BLaER1 (cell line): Measurements from ENCODE around the gene MRRF.

Experiments
- H3K27ac ChIP-seq: shearing (Covaris generic); formaldehyde crosslinking; 2 replicates; pipeline ENCODE4 v1.8.1; 2022
- H3K27me3 ChIP-seq: shearing (Covaris generic); formaldehyde crosslinking; 2 replicates; pipeline ENCODE4 v1.8.1; 2022
- H3K36me3 ChIP-seq: shearing (Covaris generic); formaldehyde crosslinking; 2 replicates; pipeline ENCODE4 v1.8.1; 2022
- H3K4me1 ChIP-seq: shearing (Covaris generic); formaldehyde crosslinking; 2 replicates; pipeline ENCODE4 v1.8.1; 2022
- H3K4me2 ChIP-seq: shearing (Covaris generic); formaldehyde crosslinking; 2 replicates; pipeline ENCODE4 v1.8.1; 2022
- H3K4me3 ChIP-seq: shearing (Covaris generic); formaldehyde crosslinking; 2 replicates; pipeline ENCODE4 v1.8.1; 2022
- H3K9ac ChIP-seq: shearing (Covaris generic); formaldehyde crosslinking; 2 replicates; pipeline ENCODE4 v1.8.1; 2022
- H3K9me3 ChIP-seq: shearing (Covaris generic); formaldehyde crosslinking; 2 replicates; pipeline ENCODE4 v1.8.1; 2022
- H4K20me1 ChIP-seq: shearing (Covaris generic); formaldehyde crosslinking; 2 replicates; pipeline ENCODE4 v1.8.1; 2022
- Cebpa-rat ChIP-seq: shearing (Covaris generic); IDR thresholded peaks from 2 replicates; pipeline ENCODE4 v1.8.1; 2022

Gene MRRF

DNA sequence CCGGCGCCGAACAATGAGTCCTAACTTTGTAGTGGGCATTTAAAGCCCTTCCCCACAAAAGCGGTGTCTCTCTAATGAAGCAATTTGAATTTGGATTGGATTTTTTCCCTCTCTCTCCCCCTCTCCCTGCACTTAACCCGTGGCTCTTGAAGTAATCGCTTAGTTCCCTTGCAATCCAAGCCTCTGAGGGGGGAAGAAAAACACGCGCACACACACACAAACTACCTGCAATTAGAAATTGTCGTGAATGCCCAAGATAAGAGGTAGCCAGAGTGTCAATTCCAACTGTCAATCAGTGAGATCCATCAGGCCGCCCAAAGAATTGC lies 37.1 kb upstream of the MRRF start:
- Histone ChIP-seq H3K9me3 (peaks cover 8% of the 10 kb centered on the region; the same call in 1 of the 2 replicates), H3K4me3 (no peak overlapping the region), H3K27me3 (peaks cover 68% of the 10 kb centered on the region), H3K4me1 (peaks cover 21% of the 10 kb centered on the region), H4K20me1 (peaks cover 18% of the 10 kb centered on the region; the same call in 1 of the 2 replicates), H3K36me3 (no peaks in the 10 kb centered on the region), H3K9ac (no peak overlapping the region), H3K4me2 (no peak overlapping the region), H3K27ac (no peak overlapping the region)
- no peak for TF ChIP-seq Cebpa-rat

DNA sequence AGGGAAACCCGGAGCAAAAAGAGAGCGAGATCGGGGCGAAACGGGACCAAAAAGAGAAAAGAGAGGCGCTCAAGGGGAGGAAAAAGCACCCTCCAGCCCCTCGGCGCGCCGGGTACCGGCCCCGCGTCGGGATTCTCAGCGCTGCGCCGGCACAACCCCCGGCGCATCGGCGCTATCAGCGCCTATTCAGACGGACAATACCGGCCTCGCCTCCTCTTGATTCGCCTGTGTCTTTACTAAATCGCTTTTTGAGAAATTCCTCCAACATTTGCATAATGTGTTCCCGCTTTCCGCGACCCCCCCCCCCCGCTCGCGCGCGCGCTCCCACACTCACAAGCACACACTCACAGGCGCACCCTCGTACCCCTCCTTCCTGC lies 36.5 kb upstream of the MRRF start:
- H3K9me3 ChIP-seq: peaks cover 8% of the 10 kb centered on the region; the same call in 1 of the 2 replicates
- H3K27ac ChIP-seq: no peak overlapping the region
- peak overlapping the region; percentile 64 for H3K4me3 ChIP-seq
- no peaks in the 10 kb centered on the region for H3K36me3 ChIP-seq
- peaks cover 14% of the 10 kb centered on the region for H3K4me1 ChIP-seq
- no peak for TF ChIP-seq Cebpa-rat
- H3K27me3 ChIP-seq: peaks cover 63% of the 10 kb centered on the region
- peak overlapping the region; percentile 41; the same call in 1 of the 2 replicates for H3K9ac ChIP-seq
- H4K20me1 ChIP-seq: peaks cover 18% of the 10 kb centered on the region; the same call in 1 of the 2 replicates
- peak overlapping the region; percentile 96 for H3K4me2 ChIP-seq

DNA sequence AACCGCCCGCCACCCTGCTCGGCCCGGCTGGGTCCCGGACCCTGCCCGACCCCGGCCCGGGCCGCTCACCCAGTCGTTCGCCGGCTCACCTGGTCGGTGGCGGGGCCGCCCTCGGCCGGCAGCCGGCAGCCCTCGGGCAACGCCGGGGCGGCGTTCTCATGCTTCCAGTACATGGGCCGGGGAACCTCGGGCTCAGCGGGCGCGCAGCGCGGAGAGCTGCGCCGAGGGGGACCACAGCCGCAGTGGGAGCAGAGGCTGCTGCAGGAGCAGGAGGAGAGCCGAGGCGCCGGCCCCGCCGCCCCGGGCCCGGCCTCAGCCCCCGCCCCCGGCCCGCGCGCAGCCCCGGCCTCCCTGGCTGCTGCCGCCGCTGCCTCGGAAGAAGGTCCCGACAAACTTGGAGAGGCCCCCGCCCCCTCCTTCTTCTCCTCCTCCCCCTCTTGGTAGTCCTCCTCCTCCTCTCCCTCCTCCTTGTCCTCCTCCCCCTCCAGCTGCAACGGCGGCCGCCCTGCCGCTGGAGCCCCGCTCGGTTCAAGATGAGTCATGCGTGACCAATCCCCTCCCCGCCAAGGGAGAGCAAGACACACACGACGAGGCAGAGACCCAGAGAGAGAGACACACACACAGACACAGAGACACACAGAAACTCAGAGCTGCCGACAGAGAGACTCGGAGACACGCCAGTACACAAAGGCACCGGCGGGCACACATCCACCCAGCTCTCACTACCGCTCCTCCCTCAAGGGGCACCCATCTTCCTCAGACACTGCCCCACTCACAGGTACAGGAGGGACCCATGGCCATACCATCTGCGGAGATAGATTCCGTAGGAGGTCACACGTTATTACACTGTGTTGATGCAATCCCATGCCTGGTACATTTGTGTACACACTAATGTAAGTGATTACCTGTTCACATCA lies 35.9 kb upstream of the MRRF start, which contains the start of gene LHX6:
Gene LHX6 (minus strand): TSS at position 390 of the 917 bp plus-strand sequence. CDS start 217 bp downstream, at position 173.
- Histone ChIP-seq H4K20me1 (peaks cover 18% of the 10 kb centered on the region; the same call in 1 of the 2 replicates), H3K36me3 (no peaks in the 10 kb centered on the region), H3K27me3 (peaks cover 59% of the 10 kb centered on the region), H3K4me2 (peak within 1 kb of the TSS; percentile 96), H3K9me3 (peaks cover 8% of the 10 kb centered on the region; the same call in 1 of the 2 replicates), H3K4me3 (peak within 1 kb of the TSS; percentile 64), H3K4me1 (peaks cover 14% of the 10 kb centered on the region), H3K27ac (no peak within 1 kb of the TSS), H3K9ac (peak within 1 kb of the TSS; percentile 41; the same call in 1 of the 2 replicates)
- TF ChIP-seq Cebpa-rat: no peak

DNA sequence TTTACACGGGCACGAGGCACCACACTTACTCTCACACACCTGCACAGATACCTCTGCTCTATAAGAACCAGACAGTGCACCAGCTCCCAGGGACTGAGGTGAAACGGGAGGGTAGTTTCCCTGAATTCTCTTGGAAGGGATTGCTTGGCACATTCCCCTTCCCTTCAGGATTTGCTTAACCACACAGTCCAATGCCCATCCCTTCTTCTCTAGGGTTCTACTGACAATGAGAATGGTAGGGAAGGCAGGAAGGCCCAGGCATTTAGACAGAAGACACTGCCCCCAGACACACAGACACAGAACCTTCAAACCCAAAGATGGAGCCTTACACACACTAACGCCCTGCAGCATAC lies 35.2 kb upstream of the MRRF start:
- no peak overlapping the region for H3K4me3 ChIP-seq
- H4K20me1 ChIP-seq: peaks cover 18% of the 10 kb centered on the region; the same call in 1 of the 2 replicates
- H3K27me3 ChIP-seq: peaks cover 59% of the 10 kb centered on the region
- H3K36me3 ChIP-seq: no peaks in the 10 kb centered on the region
- H3K9me3 ChIP-seq: peaks cover 8% of the 10 kb centered on the region; the same call in 1 of the 2 replicates
- H3K4me1 ChIP-seq: peaks cover 14% of the 10 kb centered on the region
- H3K9ac ChIP-seq: no peak overlapping the region
- TF ChIP-seq Cebpa-rat: no peak
- 0 out of 2 replicates have a peak overlapping the region, but pooled peaks have one; percentile 96 for H3K4me2 ChIP-seq
- H3K27ac ChIP-seq: no peak overlapping the region

DNA sequence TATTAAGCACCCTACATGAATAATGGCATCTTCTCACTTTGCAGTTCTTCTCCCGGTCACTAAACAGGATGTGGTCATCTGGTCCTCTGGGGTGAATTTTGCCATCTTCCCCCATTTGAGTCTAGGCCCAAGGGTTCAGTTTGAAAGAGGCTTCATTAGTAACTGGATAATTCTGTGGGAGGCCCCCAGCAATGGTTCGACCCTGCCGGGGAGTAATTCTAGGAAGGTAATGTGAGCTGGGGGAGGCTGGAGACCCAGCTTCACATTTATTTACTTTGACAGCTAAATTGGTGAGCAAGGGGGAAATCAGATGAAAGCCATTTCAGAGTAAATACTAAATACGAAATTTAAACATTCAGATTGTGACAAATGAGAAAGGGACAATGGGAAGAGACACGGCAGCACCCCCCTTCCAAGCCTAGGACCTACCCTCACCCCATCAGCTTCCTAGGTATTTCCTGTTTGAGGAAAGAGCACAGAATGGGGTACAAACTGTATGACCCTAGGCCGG lies 31.8 kb upstream of the MRRF start:
- H4K20me1 ChIP-seq: 0 out of 2 replicates have a peak, but pooled peaks cover 9% of the 10 kb centered on the region
- no peak overlapping the region for H3K27ac ChIP-seq
- no peak overlapping the region for H3K9ac ChIP-seq
- no peaks in the 10 kb centered on the region for H3K9me3 ChIP-seq
- no peaks in the 10 kb centered on the region for H3K36me3 ChIP-seq
- TF ChIP-seq Cebpa-rat: no peak
- H3K4me2 ChIP-seq: no peak overlapping the region
- peaks cover 29% of the 10 kb centered on the region for H3K27me3 ChIP-seq
- H3K4me1 ChIP-seq: peaks cover 14% of the 10 kb centered on the region
- H3K4me3 ChIP-seq: no peak overlapping the region

DNA sequence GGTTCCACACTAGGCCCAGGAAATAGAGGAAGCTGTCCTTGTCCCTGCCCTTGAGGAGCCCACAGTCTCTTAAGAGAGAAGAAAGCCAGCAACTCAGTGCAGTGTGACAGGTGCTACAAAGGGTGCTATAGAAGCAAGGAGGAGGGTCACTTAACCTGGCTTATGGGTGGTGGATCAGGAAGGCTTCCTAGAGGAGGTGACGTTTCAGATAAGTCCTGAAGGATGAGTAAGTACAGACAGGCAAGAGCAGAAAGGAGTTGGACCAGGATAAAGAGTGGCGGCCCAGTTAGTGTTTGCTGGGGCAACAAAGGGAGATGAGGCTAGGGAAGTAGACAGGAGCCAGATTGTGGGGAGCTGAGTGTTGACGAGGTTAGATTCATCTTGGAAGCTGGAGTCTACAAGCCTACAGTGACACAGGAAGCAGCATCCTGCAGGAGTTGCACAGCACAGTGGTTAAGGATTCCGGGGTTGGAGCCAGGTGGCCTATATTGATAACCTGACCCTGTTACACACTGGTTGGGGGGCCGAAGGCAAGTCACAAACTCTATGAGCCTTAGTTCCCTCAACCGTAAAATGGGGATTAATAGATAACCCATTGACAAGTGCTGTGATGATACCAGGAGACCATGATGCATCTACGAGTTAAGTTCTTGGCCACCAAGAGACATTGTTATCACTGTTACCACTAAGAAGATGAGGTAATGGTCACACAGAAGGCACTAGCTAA lies 30.5 kb upstream of the MRRF start:
- no peak overlapping the region for H3K9ac ChIP-seq
- H3K27ac ChIP-seq: no peak overlapping the region
- 0 out of 2 replicates have a peak, but pooled peaks cover 5% of the 10 kb centered on the region for H4K20me1 ChIP-seq
- peaks cover 10% of the 10 kb centered on the region for H3K36me3 ChIP-seq
- TF ChIP-seq Cebpa-rat: no peak
- H3K4me1 ChIP-seq: peaks cover 1% of the 10 kb centered on the region; the same call in 1 of the 2 replicates
- peaks cover 16% of the 10 kb centered on the region for H3K27me3 ChIP-seq
- H3K4me2 ChIP-seq: no peak overlapping the region
- H3K4me3 ChIP-seq: no peak overlapping the region
- H3K9me3 ChIP-seq: no peaks in the 10 kb centered on the region

DNA sequence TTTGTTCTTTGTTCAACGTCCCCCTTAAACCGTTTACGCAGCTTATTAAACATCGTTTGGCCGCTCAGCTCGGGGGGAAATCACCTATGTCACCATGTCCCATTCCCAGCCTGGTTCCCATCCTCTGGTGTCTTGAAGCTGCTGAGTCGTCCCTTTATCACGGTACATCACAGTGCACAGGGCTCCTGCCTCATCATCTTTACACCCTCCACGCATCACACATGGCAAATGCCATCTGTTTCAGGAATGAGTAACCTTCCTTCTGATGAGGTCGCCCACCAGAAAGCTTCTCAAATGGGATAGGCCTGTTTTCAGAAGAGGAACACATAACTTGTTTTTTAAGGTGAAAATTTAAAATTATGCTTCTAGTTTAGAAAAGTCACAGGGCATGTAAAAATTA lies 28.0 kb upstream of the MRRF start:
- no peak for TF ChIP-seq Cebpa-rat
- Histone ChIP-seq H3K36me3 (peaks cover 32% of the 10 kb centered on the region), H3K27me3 (no peaks in the 10 kb centered on the region), H4K20me1 (0 out of 2 replicates have a peak, but pooled peaks cover 6% of the 10 kb centered on the region), H3K4me2 (no peak overlapping the region), H3K9ac (no peak overlapping the region), H3K9me3 (no peaks in the 10 kb centered on the region), H3K4me1 (no peaks in the 10 kb centered on the region), H3K4me3 (no peak overlapping the region), H3K27ac (no peak overlapping the region)

DNA sequence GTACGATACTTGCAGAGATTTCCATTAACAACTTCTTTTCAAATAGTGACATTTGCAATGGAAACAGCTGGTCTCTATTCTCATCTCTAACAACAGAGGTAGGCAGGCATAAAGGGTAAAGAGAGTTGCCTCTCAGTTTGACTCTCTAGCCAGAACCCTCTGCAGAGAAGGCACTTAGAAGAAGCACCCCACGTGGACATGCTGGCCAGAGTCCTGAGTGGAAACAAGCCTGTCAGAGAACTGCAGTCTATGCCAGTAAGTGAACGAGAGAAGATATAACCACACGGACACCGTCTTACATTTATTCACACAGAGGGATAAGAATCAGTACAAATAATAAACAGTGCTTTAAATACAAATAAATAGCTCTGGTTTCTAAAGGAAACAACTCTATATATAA lies 25.0 kb upstream of the MRRF start:
- Histone ChIP-seq H3K36me3 (peaks cover 63% of the 10 kb centered on the region), H4K20me1 (0 out of 2 replicates have a peak, but pooled peaks cover 6% of the 10 kb centered on the region), H3K27me3 (no peaks in the 10 kb centered on the region), H3K9me3 (no peaks in the 10 kb centered on the region), H3K27ac (no peak overlapping the region), H3K9ac (no peak overlapping the region), H3K4me2 (no peak overlapping the region), H3K4me1 (no peaks in the 10 kb centered on the region), H3K4me3 (no peak overlapping the region)
- TF ChIP-seq Cebpa-rat: no peak

DNA sequence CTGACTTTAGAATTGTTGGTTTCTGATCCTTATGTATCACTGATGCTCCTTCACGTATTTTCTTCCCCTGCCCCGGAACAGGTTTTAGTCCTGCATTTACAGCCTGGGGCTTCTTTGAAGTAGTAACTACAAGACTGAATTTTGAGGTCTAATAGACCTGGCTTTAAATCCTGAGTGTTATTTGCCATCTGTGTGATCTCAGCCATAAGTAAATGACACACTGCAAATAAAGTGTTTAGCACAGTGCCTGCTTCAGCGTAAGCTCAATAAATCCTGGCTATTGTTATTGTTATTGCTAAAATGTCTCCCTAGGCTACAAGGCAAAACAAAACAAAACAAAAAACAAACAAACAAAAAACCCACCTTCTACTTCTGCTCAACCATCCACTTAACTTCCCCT lies 20.3 kb upstream of the MRRF start:
- Histone ChIP-seq H3K9me3 (no peaks in the 10 kb centered on the region), H3K4me1 (no peaks in the 10 kb centered on the region), H3K36me3 (peaks cover 96% of the 10 kb centered on the region), H3K4me2 (no peak overlapping the region), H3K27me3 (no peaks in the 10 kb centered on the region), H3K9ac (no peak overlapping the region), H4K20me1 (peaks cover 21% of the 10 kb centered on the region; the same call in 1 of the 2 replicates), H3K4me3 (no peak overlapping the region), H3K27ac (no peak overlapping the region)
- no peak for TF ChIP-seq Cebpa-rat
